D341Med (cell line): ENCODE results near the gene CCDC197.

Source experiments
- DNase-seq: peaks from one replicate; pipeline ENCODE4 v3.0.0; 2012; ENCODE audit warnings: low spot score

Gene CCDC197

GRCh38 chr14:94043756-94044475 lies 46.8 kb downstream of the CCDC197 start:
- DNase-seq = no peak

DNA sequence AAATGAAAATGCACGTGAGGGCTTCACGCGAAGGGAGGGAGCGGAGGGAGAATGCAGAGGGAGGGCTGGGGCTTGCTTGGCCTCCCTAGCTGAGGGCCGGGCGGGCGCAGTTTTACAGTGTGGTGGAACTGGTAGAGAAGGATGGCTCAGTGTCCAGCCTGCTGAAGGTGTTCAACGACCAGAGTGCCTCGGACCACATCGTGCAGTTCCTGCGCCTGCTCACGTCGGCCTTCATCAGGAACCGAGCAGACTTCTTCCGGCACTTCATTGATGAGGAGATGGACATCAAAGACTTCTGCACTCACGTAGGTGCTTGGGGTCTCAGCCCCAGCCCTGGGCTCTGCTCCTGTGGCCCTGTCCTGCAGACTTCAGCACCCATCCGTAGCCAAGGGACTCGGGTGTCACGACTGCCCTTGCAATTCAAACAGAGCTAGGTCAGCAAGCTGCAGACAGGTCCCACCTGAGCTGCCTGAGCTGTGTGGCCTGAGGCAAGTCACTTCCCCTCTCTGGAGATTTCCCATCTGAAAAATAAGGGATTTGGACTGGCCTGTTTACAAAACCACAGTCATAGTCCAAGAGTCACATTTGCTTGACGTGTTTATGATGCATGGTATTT lies 47.5 kb downstream of the CCDC197 start:
- no peak for DNase-seq

DNA sequence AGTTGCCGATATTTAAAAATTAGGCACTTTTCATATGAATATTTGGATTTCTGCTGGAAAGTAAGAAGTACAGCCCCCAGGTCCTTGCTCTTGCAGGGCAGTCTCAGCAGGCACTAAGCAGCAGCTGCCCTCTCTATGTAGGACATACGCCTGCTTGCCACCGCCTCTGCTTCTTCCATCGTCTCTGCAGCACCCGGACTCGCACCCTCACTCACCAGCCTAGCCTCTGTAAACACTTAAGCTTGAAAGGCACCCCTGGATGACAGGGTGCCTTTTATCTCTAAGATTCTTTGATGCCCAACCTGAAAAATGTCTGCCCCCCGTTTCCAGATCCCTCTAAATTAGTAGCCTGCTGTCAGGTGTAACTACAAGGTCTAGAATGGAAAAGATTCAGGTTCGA lies 48.0 kb downstream of the CCDC197 start:
- DNase-seq = no peak

GRCh38 chr14:94045563-94046345 lies 48.7 kb downstream of the CCDC197 start:
- DNase-seq = no peak

DNA sequence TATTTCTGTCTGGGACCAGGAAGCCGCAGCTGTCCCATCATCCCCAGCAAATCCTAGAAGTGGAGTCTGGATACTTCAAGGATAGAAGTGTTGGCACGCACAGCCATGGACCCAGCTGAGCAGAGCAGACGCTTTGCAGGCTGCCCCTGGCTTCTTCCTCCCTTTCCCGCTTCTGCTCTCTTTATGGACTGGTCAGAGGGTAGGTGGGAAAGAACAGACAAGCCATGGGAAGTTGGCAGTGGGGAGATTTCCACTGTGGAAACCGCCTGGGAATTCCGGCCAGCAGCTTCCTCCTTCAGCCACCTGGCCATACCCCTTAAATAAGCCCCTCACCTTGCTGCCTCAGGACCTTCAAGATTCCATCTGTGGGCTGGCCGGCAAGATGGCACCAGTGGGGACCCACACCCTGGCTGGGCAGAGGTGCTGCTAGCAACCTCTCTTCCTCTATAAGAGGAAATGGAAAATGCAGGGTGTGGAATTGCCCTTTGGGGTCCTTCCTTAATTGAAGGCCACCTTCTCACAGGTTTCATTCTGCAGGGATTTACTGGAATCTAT lies 49.7 kb downstream of the CCDC197 start:
- DNase-seq = no peak

- no peak for DNase-seq
Observed at GRCh38 chr14:94047581-94047980, 50.5 kb downstream of the CCDC197 start.

DNA sequence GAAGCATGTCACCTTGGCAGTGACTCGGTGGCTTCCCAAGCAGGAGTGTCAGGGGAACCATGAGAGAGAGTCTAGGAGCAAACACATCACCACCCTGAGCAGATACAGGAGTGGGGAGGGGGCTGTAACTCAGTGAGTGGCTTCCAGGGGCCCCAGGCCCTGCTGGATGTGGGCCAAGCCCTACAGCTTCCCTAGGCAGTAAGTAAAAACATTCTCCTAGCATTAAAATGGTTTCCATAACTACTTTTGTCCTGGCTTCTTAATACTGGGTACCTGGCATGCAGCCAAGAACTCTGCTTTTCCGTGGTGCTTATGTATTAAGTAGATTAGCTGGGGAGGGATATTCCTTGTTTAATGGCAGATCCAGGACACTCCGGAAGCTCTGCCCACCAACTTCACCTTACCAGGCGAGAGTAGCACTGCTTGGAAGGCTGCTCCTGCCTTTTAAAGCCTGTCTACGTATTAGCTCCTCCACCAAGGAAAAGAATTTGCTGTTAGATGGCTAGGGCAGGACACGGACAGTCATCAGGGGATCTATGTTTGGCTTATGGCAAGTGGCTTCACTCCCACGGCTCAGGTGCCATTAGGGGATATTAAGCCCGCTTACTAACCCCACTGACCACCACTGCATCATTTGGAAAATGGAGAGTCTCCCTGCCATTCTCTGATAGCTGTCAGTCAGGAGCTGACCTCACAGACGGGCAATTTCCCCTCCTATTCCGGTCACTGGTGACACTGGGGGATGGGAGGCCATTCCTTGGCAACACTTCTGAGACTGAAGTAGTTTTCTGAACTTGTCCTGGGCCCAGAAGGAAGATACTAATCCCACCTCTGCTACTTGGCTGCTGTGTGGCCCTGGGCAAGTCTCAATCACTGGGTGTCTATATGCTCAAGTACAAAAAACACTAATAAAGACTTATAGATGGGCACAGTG lies 51.9 kb downstream of the CCDC197 start:
- peak; percentile 81 for DNase-seq

DNA sequence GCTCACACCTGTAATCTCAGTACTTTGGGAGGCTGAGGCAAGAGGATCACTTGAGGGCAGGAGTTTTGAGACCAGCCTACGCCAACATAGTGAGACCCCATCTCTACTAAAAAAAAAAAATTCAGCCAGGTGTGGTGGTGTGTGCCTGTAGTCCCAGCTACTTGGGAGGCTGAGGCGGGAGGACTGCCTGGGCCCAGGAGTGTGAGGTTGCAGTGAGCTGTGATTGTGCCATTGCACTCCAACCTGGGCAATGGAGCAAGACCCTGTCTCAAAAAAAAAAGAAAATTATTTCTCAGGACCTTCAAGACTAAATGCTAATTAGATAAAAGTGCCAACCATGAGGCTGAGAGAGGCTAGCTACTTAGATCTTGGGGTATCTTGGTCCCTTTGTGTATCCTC lies 52.5 kb downstream of the CCDC197 start:
- no peak for DNase-seq

DNA sequence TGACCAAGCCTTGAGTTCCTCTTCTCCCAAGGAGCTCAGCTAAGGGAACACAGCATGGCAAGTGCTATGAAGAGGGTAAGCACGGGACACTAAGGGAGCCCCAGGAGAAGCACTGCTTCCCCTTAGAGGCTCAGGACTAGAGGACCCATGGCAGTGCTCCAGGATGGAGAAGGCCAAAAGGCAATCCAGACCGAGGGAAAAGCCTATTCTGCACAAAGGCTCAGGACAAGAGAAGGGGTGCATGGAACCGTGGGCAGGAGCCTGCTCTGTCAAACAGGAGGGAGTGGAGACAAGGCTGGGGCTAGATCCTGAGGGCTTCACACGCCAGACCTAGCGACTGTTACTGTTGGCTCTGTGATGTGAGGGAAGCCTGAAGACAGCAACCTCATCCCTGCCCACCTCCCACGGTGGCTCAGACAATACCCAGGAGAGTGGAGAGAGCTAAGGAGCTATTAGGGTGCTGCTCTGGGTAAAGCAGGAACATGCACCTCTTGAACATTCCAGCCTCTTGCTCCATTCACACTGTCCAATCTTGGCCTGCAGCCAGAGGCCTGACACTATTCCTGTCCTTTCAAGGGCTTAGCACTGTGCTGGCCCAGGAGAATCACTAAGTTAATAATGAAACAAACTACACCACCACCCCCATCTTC lies 53.3 kb downstream of the CCDC197 start:
- DNase-seq = no peak

DNA sequence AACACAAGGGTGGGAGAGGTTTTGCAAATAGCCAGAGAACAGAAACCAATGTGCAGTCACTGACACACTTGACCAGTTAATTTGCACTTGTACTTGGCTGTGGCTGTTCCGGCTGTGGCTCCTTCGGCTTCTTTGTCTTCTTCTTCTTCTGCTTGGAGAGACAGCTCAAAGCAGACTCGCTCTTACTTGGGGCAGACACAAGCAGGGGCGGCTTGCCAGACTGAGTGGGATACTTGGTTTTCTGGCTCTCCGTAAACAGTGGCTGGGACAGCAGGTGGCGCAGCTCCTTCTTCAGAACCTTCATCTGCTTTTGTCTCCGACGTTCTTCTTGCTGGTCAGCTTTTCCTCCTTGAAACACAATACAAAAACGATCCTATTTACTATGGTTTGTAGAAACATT lies 54.0 kb downstream of the CCDC197 start:
- peak; percentile 62 for DNase-seq

DNA sequence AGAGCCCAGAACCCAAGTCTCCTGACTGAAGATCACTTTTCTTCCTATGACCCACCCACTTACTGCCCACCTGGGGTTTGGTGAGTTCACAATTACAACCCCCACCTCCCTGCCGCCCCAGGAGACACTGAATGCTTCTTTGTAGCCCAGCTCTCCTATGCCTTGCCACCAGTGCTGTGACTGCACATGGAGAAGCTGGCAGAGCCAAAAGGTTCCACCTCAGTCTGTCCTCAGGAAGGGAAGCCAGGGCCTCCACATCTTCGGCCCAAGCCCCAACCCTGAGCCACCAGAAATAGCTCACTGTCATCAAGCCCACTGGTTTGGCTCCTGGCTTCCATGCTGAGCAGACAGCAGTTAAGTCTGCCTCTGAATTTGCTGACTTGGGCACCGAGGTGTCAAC lies 54.7 kb downstream of the CCDC197 start:
- no peak for DNase-seq

GRCh38 chr14:94052199-94052598 lies 55.1 kb downstream of the CCDC197 start:
- DNase-seq = no peak

- DNase-seq = no peak
Observed at GRCh38 chr14:94052662-94053061, 55.6 kb downstream of the CCDC197 start.

DNA sequence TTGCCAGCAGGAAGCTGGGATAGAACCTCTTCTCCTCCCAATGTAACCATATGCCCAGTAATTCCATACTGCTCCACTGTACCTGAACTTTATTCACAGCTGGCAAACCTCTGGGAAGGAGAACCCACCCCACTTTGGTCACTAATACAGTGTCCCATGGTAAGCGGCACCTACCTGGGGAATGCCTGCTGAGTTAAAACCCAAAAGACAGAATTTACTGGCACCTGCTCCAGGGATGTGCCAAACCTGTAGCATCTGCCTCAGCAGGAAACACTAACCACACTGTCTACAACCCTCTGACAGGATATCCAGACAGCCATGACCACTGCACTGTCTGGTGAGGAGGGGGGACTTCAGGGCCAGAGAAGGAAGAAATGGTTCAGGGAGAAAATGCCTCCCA lies 57.3 kb downstream of the CCDC197 start:
- no peak for DNase-seq

DNA sequence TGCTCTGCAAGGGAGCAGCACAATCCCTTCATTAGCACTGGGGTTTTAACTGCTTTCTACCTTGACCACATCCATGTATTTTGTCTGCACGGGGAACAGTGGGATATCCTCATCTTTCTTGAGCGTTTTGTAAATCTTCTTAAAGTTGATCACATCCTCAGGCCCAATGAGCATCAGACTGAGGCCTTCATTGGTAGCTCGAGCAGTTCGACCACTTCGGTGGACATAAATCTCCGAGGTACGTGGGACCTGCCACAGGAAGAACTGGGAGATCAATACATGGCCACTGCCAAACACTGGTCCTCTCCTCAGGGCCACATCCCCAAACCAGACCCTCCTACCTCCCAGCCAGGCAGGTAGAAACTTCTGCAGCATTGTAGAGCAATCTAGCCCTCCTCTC lies 57.8 kb downstream of the CCDC197 start:
- no peak for DNase-seq

- no peak for DNase-seq
Observed at GRCh38 chr14:94056579-94057308, 59.6 kb downstream of the CCDC197 start.

DNA sequence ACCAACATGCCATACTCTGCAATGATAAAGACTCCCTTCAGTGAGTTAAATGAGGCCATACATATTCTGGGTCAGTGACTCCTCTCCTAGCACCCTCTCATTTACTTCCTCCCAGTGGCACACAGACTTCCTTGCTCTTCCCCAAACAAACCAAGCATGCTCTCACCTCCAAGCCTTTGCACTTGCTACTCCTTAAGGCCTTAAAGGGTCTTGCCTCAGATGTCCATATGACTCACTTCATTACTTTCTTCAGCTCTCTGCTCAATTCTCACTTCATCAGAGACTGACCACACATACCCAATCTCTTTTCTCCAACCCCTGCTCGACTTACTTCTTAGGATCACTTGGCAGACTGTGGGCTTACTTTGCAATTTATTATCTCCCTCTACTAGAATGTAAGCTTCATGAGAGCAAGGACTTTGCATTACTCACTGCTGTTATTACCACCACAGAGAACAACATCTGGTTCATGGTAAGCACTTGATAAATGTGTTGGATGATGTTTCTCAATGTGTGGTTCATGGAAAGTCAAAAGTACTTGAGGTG lies 61.1 kb downstream of the CCDC197 start:
- no peak for DNase-seq
